ENCODE data around the gene PITPNC1. TPM values are rescaled to one million over a fixed set of nuclear protein-coding genes. Genes with fewer than 3 reads are reported as not detected.

PITPNC1 gene
- total RNA-seq, 1 experiment from 2014 or later: 37.5 TPM

DNA sequence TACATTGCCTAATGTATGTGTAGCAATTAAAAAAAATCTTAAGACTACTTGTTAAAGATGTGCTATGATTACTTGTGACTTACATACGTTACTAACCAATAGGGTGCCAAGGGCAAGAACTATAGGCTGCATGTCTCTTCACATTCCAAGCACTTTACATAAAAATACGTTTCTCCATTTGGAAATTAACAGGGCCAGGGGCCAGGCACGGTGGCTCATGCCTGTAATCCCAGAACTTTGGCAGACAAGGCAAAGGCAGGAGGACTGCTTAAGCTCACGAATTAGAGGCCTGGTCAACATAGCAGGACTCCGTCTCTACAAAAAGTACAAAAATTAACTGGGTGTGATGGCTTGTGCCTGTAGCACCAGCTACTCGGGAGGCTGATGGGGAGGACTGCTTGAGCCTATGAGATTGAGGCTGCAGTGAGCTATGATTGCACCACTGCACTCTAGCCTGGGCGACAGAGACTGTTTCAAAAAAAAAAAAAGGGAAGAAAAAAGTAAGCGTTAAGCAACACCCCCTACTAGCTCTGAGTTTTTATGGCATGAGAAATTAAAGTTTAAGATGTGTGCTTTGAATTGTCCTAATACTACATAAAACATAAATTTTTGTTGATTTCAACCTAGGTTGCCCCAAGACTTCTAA, 23.0 kb upstream of the PITPNC1 start:
- H4K91ac ChIP-seq (ENCODE audit: insufficient read length, low read depth, low read length): no peak overlapping the region
- no CpG with 5 or more reads among the region's 8 CpGs for WGBS (ENCODE audit: extremely low coverage, insufficient read length, low lambda C conversion rate)
- H3K18ac ChIP-seq (ENCODE audit: insufficient read length, low read depth, low read length): no peak overlapping the region
- peak overlapping the region; percentile 45 to 94 (median 86); a peak in 6 of 7 replicates for H3K27ac Mint-ChIP-seq
- H4K8ac ChIP-seq (replicated peaks; ENCODE audit: insufficient read length, low read depth, low read length): no peak overlapping the region
- H3K4me1 Mint-ChIP-seq: peaks cover 14 to 19% of the 10 kb centered on the region in 2 experiments
- no peak for DNase-seq
- no peak overlapping the region for H3K23ac ChIP-seq (ENCODE audit: insufficient read length, low read depth, low read length)
- no peaks in the 10 kb centered on the region for H4K20me1 ChIP-seq (ENCODE audit: control insufficient read depth, insufficient read depth, insufficient read length)
- no peak overlapping the region; the same call in 1 of the 2 replicates for H3K14ac ChIP-seq (ENCODE audit: insufficient read depth, low read length)
- no peak overlapping the region for H2BK5ac ChIP-seq (ENCODE audit: insufficient read length, low read length)
- no peaks in the 10 kb centered on the region for H3K23me2 ChIP-seq (ENCODE audit: insufficient read length, low read depth, low read length, poor library complexity, severe bottlenecking)
- 0 out of 5 replicates have a peak overlapping the region, but pooled peaks of 1 of the 2 experiments have one; percentile 2 for H3K4me3 Mint-ChIP-seq
- H3K27ac ChIP-seq (ENCODE audit: insufficient read length, low read depth, low read length): no peak overlapping the region
- H3K56ac ChIP-seq (ENCODE audit: insufficient read length, low read depth, low read length): no peak overlapping the region
- peaks cover 2% of the 10 kb centered on the region for H3K79me1 ChIP-seq (ENCODE audit: insufficient read depth, low read depth, low read length, poor library complexity, severe bottlenecking)
- H2BK20ac ChIP-seq (ENCODE audit: low read depth, low read length, poor library complexity, severe bottlenecking): no peak overlapping the region
- no peaks in the 10 kb centered on the region for H3K9me3 ChIP-seq (ENCODE audit: control insufficient read depth, low read depth, low read length)
- H2BK15ac ChIP-seq (ENCODE audit: low read depth, low read length): no peak overlapping the region
- no peak overlapping the region for H2BK12ac ChIP-seq (ENCODE audit: insufficient read length, low read depth, low read length)
- no peak overlapping the region for H2AFZ ChIP-seq (ENCODE audit: low read length)
- H3K4me1 ChIP-seq (ENCODE audit: insufficient read depth, low read length): no peaks in the 10 kb centered on the region; the same call in 1 of the 2 replicates
- no peak overlapping the region for H2AK5ac ChIP-seq (ENCODE audit: insufficient read length, low read length)
- peaks cover 44 to 78% (median 62%) of the 10 kb centered on the region in 3 experiments for H3K36me3 Mint-ChIP-seq (ENCODE audit: insufficient read depth in 1 of 3, low read depth in 3 of 3)
- no peaks in the 10 kb centered on the region for H3K9me3 Mint-ChIP-seq
- H3K9ac ChIP-seq (ENCODE audit: extremely low read depth, insufficient read length, low read length): no peak overlapping the region
- no peak overlapping the region for H2BK120ac ChIP-seq (ENCODE audit: low read depth, low read length, poor library complexity, severe bottlenecking)
- H3T11ph ChIP-seq (ENCODE audit: low read length): no peak overlapping the region
- H3K27me3 ChIP-seq (ENCODE audit: insufficient read depth, low read length): no peaks in the 10 kb centered on the region
- TF ChIP-seq, protein P1, sequence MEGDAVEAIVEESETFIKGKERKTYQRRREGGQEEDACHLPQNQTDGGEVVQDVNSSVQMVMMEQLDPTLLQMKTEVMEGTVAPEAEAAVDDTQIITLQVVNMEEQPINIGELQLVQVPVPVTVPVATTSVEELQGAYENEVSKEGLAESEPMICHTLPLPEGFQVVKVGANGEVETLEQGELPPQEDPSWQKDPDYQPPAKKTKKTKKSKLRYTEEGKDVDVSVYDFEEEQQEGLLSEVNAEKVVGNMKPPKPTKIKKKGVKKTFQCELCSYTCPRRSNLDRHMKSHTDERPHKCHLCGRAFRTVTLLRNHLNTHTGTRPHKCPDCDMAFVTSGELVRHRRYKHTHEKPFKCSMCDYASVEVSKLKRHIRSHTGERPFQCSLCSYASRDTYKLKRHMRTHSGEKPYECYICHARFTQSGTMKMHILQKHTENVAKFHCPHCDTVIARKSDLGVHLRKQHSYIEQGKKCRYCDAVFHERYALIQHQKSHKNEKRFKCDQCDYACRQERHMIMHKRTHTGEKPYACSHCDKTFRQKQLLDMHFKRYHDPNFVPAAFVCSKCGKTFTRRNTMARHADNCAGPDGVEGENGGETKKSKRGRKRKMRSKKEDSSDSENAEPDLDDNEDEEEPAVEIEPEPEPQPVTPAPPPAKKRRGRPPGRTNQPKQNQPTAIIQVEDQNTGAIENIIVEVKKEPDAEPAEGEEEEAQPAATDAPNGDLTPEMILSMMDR (conservative IDR thresholded peaks at IDR 0.05): no peak
- no peaks in the 10 kb centered on the region for H3K27me3 Mint-ChIP-seq (ENCODE audit: low read depth)
- H3K4me2 ChIP-seq (ENCODE audit: insufficient read depth, insufficient read length, low read length): no peak overlapping the region
- H4K5ac ChIP-seq (ENCODE audit: insufficient read length, low read depth, low read length): no peak overlapping the region
- peaks cover 3% of the 10 kb centered on the region; the same call in 1 of the 2 replicates for H3K79me2 ChIP-seq (ENCODE audit: insufficient read depth, low read length)
- H3K4ac ChIP-seq (ENCODE audit: low read depth, low read length): no peak overlapping the region

All from H9 (cell line).